Astrocyte (in vitro differentiated cells and primary cell): Measurements from ENCODE around the gene THYN1.

ENCODE experiments used
- CTCF ChIP-seq: IDR thresholded peaks from 2 replicates; pipeline ENCODE4 v1.5.1; 2011; ENCODE audit warnings: low read depth, mild to moderate bottlenecking, inconsistent platforms, low read length, moderate library complexity; ENCODE audit not compliant: insufficient read depth
- EZH2 ChIP-seq: IDR thresholded peaks from 2 replicates; pipeline ENCODE4 v1.6.1; 2012; ENCODE audit warnings: mild to moderate bottlenecking, low read length, inconsistent platforms; ENCODE audit not compliant: insufficient read depth

- TF ChIP-seq CTCF (no peak), EZH2 (no peak)
Measured at GRCh38 chr11:134236834-134237556, 16.2 kb downstream of the THYN1 start.
